Fibroblast of skin of right quadriceps (primary cell): ENCODE data around the gene PGAM4.
"Not testable (repeated sequence)": the region's sequence is repeated elsewhere in the genome, so short reads cannot be mapped to it uniquely, and the experiment has no call there.

Experiments
- DNase-seq: peaks from one replicate; pipeline ENCODE4 v3.0.0-alpha.2; 2013

The PGAM4 gene

GRCh38 chrX:77969538-77969937 is at the start of gene PGAM4:
Gene PGAM4, minus strand, starts transcription at chrX:77969638. Its CDS starts 0 bp downstream, at chrX:77969638.
- DNase-seq, result no peak

DNA sequence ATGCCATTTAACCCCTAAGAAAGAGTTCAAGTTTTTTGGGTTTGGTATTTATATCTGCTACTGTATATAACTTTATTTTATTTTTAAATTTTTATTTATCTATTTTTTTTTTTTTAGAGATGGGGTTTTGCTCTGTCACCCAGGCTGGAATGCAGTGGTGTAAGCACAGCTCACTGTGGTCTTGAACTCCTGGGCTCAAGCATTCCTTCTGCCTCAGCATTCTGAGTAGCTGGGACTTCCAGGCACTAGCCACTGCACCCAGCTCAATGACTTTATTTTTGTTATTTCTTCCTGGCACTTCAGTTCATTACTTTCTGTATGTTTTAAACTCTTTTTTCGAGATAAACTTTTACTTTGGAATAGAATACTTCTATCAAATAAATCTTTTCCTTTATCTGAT is 42.4 kb upstream of the PGAM4 start:
- peak; percentile 0 for DNase-seq

- DNase-seq, result no peak
These were observed 10.4 kb upstream of the PGAM4 start for GRCh38 chrX:77979870-77980269.

- no peak for DNase-seq
These were observed 8.1 kb upstream of the PGAM4 start for GRCh38 chrX:77977518-77977917.

DNA sequence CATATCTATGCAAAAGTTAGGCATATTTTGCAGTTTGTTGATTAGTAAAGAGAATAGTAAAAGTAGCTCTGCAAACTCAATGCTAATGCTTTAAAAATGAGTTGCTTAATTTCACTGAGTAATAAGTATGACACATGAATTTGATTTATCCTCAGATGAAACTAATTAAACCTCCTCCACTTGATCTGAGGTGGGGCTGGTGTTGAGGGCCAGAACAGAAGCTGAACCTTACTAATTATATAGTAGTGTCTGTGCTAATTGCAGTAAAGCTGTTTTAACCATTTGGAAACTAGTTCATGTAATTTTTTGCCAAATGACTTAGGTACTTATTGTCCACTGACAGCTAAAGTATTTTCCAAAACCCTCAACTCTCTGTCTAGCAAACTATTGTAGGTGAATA is 7.7 kb upstream of the PGAM4 start:
- no peak for DNase-seq

DNA sequence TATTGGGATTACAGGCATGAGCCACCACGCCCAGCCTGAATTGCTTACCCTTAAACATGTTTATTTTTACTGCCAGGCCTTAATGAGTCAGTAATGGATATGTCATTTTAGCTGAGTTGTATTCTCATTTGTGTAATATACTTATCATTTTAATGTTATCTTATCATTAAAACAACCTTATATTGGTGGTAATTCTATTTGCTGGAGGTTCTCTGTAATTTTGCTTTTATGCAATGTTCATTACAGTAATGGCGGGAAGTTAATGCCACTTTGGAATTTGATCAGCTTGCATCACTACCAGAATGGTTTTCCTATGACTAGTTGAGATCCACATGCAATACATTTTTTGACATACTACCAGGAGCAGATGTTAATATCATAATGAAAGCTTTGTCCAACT is 6.3 kb upstream of the PGAM4 start:
- no peak for DNase-seq

DNA sequence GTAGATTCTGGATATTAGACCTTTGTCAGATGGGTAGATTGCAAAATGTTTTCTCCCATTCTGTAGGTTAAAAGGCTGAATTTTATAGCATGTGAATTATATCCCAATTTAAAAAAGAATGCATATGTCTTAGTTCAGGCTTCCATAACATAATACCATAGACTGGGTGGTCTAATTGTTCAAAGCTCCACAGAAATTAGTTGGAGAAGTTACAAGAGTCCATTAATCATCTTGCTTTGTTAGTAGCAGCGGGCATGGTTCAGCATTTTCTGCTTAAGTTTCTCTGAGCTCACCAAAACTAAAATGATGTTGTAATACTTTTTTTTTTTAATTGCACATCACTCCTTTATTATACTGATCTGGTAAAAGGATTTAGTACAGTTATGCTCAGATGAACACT is 1.8 kb downstream of the PGAM4 start:
- peak; percentile 30 for DNase-seq

GRCh38 chrX:77966361-77966760 is 3.1 kb downstream of the PGAM4 start:
- DNase-seq, result no peak

- peak; percentile 1 for DNase-seq
These were observed 7.2 kb downstream of the PGAM4 start for GRCh38 chrX:77962068-77962902.

DNA sequence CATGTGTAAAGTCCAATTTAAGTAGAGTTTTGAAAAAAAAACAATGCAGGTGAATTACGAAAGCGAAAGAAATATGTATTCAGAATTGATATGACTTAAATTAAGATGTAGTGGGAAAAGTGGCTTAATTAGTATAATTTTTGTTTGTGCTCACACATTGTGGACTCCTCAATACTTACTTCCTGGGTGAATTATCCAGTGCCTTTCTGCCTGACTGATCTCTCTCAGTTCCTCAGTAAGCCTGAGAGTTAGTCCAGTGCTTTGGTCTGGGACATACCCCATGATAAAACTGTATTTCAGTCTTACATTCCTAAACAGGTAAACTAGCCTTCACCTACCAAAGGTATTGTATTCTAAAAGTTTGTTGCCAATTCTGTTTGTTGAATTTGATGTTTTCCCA is 8.4 kb downstream of the PGAM4 start:
- no peak for DNase-seq

- no peak for DNase-seq
These were observed 8.9 kb downstream of the PGAM4 start for GRCh38 chrX:77960567-77960966.

- no peak for DNase-seq
These were observed 15.7 kb downstream of the PGAM4 start for GRCh38 chrX:77953708-77954107.

- DNase-seq, result no peak
These were observed 16.1 kb downstream of the PGAM4 start for GRCh38 chrX:77953302-77953701.

DNA sequence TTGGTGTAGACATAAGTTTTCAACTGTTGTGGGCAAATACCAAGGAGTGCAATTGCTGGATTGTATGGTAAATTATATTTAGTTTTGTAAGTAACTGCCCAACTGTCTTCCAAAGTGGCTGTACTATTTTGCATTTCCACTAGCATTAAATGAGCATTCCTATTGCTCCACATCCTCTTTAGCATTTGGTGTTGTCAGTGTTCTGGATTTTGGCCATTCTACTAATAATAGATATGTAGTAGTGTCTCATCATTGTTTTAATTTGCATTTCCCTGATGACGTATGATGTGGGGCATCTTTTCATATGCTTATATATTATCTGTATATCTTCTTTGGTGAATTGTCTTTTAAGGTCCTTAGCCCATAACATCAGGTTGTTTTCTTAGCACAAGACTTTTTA is 17.3 kb downstream of the PGAM4 start:
- no peak for DNase-seq

DNA sequence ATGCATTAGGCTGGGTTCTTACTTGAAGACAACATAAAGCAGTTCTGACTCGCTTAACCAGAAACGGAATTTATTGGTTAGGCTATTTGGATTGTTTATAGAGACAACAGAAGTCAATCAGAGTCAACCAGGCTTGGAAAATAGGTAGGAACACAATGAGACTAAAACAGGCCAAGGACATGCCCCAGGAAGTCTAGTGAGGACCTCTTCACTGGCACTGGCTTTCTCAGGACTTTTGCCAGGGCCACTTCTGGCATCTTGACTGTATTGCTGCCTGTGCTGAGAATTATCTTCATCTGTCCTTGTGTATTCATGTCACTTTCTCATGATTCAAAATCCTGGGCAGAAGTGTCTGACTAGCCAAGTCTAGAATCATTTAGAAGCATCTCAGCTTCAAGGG is 19.6 kb downstream of the PGAM4 start:
- no peak for DNase-seq

- DNase-seq, result no peak
These were observed 22.9 kb downstream of the PGAM4 start for GRCh38 chrX:77946571-77946970.

DNA sequence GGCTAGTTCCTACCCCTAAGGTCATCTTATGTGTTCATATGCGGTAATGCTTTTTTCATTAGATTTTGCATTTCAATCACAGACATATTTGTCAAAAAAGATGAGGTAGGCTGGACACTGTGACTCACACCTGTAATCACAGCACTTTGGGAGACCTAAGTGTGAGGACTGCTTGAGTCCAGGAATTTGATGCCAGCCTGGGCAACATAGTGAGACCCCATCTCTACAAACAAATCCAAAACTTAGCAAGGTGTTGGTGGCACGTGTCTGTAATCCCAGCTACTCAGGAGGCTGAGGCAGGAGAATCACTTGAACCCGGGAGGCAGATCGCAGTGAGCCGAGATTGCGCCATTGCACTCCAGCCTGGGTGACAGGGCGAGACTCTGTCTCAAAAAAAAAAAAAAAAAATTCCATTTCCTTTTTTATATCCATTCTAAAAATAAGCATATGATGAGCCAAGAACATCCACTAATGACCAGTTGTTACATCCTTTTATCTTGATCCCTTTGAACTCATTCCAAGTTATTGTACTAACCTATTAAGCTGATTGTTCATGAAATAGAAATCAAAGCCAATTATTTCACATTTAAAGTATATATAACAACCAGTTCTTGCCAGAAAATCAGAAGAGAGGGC is 23.4 kb downstream of the PGAM4 start:
- no peak for DNase-seq

DNA sequence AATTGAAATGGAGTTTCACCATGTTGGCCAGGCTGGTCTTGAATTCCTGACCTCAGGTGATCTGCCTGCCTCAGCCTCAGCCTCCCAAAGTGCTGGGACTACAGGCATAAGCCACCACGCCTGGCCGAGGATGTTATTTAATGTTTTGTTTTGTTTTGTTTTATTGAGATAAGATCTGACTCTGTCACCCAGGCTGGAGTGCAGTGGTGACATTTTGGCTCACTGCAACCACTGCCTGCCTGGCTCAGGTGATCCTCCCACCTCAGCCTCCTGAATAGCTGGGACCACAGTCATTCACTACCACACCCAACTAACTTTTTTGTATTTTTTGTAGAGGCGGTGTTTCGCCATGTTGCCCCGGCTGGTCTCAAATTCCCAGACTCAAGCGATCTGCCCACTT is 24.4 kb downstream of the PGAM4 start:
- DNase-seq, result not testable (repeated sequence)

GRCh38 chrX:77938083-77938680 is 31.3 kb downstream of the PGAM4 start:
- no peak for DNase-seq

GRCh38 chrX:77937291-77937690 is 32.1 kb downstream of the PGAM4 start:
- peak; percentile 12 for DNase-seq

GRCh38 chrX:77936299-77936698 is 33.1 kb downstream of the PGAM4 start:
- no peak for DNase-seq

- DNase-seq, result no peak
These were observed 33.6 kb downstream of the PGAM4 start for GRCh38 chrX:77935886-77936285.

DNA sequence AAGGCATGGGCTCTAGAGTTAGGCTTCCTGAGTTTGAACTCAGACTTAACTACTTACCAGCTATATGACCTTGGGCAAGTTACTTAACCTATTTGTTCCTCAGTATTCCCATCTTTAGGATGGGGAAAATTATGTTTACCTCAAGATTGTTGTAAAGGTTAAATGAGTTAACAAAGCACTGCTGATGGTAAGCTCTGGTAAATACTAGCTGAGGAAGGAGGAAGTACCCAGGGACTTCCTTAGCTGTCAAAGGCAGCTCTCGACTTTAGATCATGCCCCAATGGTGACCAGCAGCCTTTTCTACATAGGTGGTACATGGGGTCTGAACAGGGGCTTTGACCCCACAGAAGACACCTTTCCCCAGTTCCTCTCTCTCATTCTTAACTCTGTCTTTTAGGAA is 38.9 kb downstream of the PGAM4 start:
- DNase-seq, result no peak

GRCh38 chrX:77925764-77926163 is 43.7 kb downstream of the PGAM4 start:
- no peak for DNase-seq
